IMR-90 (cell line): Measurements from ENCODE around the gene S100A3. TPM values are rescaled to one million over a fixed set of nuclear protein-coding genes. Genes with fewer than 3 reads are reported as not detected.
"Not testable (repeated sequence)": the region's sequence is repeated elsewhere in the genome, so short reads cannot be mapped to it uniquely, and the experiment has no call there.

Experiments
- ATAC-seq: fragments of 200-7000 bp; cut with Tn5 transposase; 2 replicates; pipeline ENCODE4 v1.9.1; 2020; ENCODE audit warnings: low read depth, mild to moderate bottlenecking, moderate library complexity
- BruUV-seq: library from RNA; stranded (reverse); fragments of 400-500 nt; replicated peaks from 2 replicates; lab custom pipeline; 2021; lab: Mats Ljungman, UMichigan
- CTCF ChIA-PET: fragments of 300-600 bp; formaldehyde crosslinking; extraction: SDS; loops from one replicate; lab custom pipeline; 2021; ENCODE audit warnings: antibody characterized with exemption; lab: Yijun Ruan, JAX
- POLR2A ChIA-PET: fragments of 300-600 bp; sonication (Branson Sonifier 250); formaldehyde crosslinking; loops from one replicate; lab custom pipeline; 2022; ENCODE audit warnings: antibody characterized with exemption; ENCODE audit not compliant: unreplicated experiment; lab: Charles Lee
- DNase-seq: peaks from one replicate; pipeline ENCODE4 v3.0.0; 2013
- H2AFZ ChIP-seq: replicated peaks from 2 replicates; pipeline ENCODE3; 2013; ENCODE audit warnings: low read length, mild to moderate bottlenecking; ENCODE audit not compliant: poor library complexity
- H2AK5ac ChIP-seq: 2 replicates; pipeline ENCODE4 v1.6.1; 2013; ENCODE audit warnings: low read depth, low read length, inconsistent platforms
- H2AK9ac ChIP-seq: replicated peaks from 2 replicates; pipeline ENCODE3; 2013; ENCODE audit warnings: mild to moderate bottlenecking, low read depth, low read length, moderate library complexity; ENCODE audit not compliant: poor library complexity
- H2BK120ac ChIP-seq: 2 replicates; pipeline ENCODE4 v1.6.1; 2013; ENCODE audit warnings: low read depth, low read length, inconsistent platforms
- H2BK15ac ChIP-seq: 3 replicates; pipeline ENCODE4 v1.6.1; 2013; ENCODE audit warnings: low read depth, low read length, inconsistent platforms
- H2BK20ac ChIP-seq: 2 replicates; pipeline ENCODE4 v1.6.1; 2013; ENCODE audit warnings: low read depth, mild to moderate bottlenecking, inconsistent platforms, low read length, moderate library complexity
- H2BK5ac ChIP-seq: 2 replicates; pipeline ENCODE4 v1.6.1; 2013; ENCODE audit warnings: mild to moderate bottlenecking, low read depth, low read length, inconsistent platforms; ENCODE audit not compliant: poor library complexity, severe bottlenecking
- H3K14ac ChIP-seq: replicated peaks from 2 replicates; pipeline ENCODE4 v1.6.1; 2013; ENCODE audit warnings: low read depth, low read length, inconsistent platforms
- H3K18ac ChIP-seq: 2 replicates; pipeline ENCODE4 v1.6.1; 2013; ENCODE audit warnings: low read depth, low read length, control low read depth
- H3K23ac ChIP-seq: 2 replicates; pipeline ENCODE4 v1.6.1; 2013; ENCODE audit warnings: low read depth, low read length, inconsistent platforms
- H3K27ac ChIP-seq: 2 replicates; pipeline ENCODE4 v1.5.1; 2013; ENCODE audit warnings: mild to moderate bottlenecking, control low read depth, low read length; ENCODE audit not compliant: insufficient read depth
- H3K27me3 ChIP-seq: 2 replicates; pipeline ENCODE4 v1.6.1; 2013; ENCODE audit warnings: low read length; ENCODE audit not compliant: control insufficient read depth, insufficient read depth
- H3K36me3 ChIP-seq: 2 replicates; pipeline ENCODE4 v1.6.1; 2013; ENCODE audit warnings: low read length, mixed read lengths; ENCODE audit not compliant: control insufficient read depth, insufficient read depth
- H3K4ac ChIP-seq: 2 replicates; pipeline ENCODE4 v1.6.1; 2013; ENCODE audit warnings: low read depth, low read length, inconsistent platforms
- H3K4me1 ChIP-seq: 2 replicates; pipeline ENCODE4 v1.6.1; 2013; ENCODE audit warnings: low read length, mixed read lengths; ENCODE audit not compliant: control insufficient read depth, insufficient read depth
- H3K4me2 ChIP-seq: 2 replicates; pipeline ENCODE4 v1.6.1; 2013; ENCODE audit warnings: low read depth, mild to moderate bottlenecking, control low read depth, low read length, moderate library complexity
- H3K4me3 ChIP-seq: 2 replicates; pipeline ENCODE4 v1.5.1; 2013; ENCODE audit warnings: low read depth, mild to moderate bottlenecking, control low read depth, low read length, moderate library complexity; ENCODE audit not compliant: insufficient read depth
- H3K56ac ChIP-seq: 2 replicates; pipeline ENCODE4 v1.6.1; 2013; ENCODE audit warnings: low read length, inconsistent platforms; ENCODE audit not compliant: insufficient read depth; ENCODE audit errors: extremely low read depth
- H3K79me1 ChIP-seq, 2 experiments: 2 replicates each; pipeline ENCODE4 v1.6.1; 2013; ENCODE audit warnings: low read length in 2 of 2, inconsistent platforms in 1 of 2, low read depth in 1 of 2
- H3K9ac ChIP-seq: 2 replicates; pipeline ENCODE4 v1.6.1; 2013; ENCODE audit warnings: low read depth, low read length, control low read depth
- H3K9me1 ChIP-seq: 2 replicates; pipeline ENCODE4 v1.6.1; 2013; ENCODE audit warnings: low read length, inconsistent platforms; ENCODE audit not compliant: insufficient read depth
- H3K9me3 ChIP-seq: 2 replicates; pipeline ENCODE4 v1.6.1; 2013; ENCODE audit warnings: low read length; ENCODE audit not compliant: control insufficient read depth, insufficient read depth
- H4K20me1 ChIP-seq: 2 replicates; pipeline ENCODE4 v1.6.1; 2013; ENCODE audit warnings: low read length, inconsistent platforms; ENCODE audit not compliant: insufficient read depth
- H4K5ac ChIP-seq: 2 replicates; pipeline ENCODE4 v1.6.1; 2013; ENCODE audit warnings: mild to moderate bottlenecking, low read depth, low read length, control low read depth
- H4K8ac ChIP-seq, 2 experiments: 2 replicates each; pipeline ENCODE4 v1.6.1; 2013; ENCODE audit warnings: low read depth in 2 of 2, low read length in 2 of 2, control low read depth in 1 of 2, inconsistent platforms in 1 of 2
- H4K91ac ChIP-seq: 2 replicates; pipeline ENCODE4 v1.6.1; 2013; ENCODE audit warnings: low read depth, low read length, inconsistent platforms; ENCODE audit not compliant: insufficient read depth
- WGBS, 2 experiments: methylation state at CpG; one replicate each; pipeline versions ENCODE4 v1.1.5 to v1.1.7; 2013; ENCODE audit warnings: missing lambda C conversion rate in 2 of 2; ENCODE audit not compliant: insufficient read length in 1 of 2; ENCODE audit errors: extremely low coverage in 2 of 2; 5-methylcytosine and 5-hydroxymethylcytosine counted together
- dilution Hi-C: fragments of 300-500 bp; cut with HindIII; formaldehyde crosslinking; loops from one replicate; pipeline ENCODE4 v1.14.3; 2018; ENCODE audit warnings: low sequenced_read_pairs; ENCODE audit not compliant: unreplicated experiment
- in situ Hi-C: fragments of 300-500 bp; cut with MboI; formaldehyde crosslinking; loops from 3 replicates; pipeline ENCODE4 v1.14.3; 2019; ENCODE audit warnings: low sequenced_read_pairs, inconsistent platforms, mixed read lengths
- intact Hi-C: fragments of 100-400 bp; cut with micrococcal nuclease; formaldehyde crosslinking; loops from 2 replicates; pipeline ENCODE4 v1.10.0; 2022
- polyA plus RNA-seq, 3 experiments: library from polyadenylated mRNA; depleted of rRNA; stranded (reverse); fragments of >200 nt; gene quantifications; 2 replicates each; pipeline ENCODE4 v1.2.3, GENCODE V29; 2012; ENCODE audit warnings: low replicate concordance in 1 of 3
- total RNA-seq: library from RNA; depleted of rRNA; stranded (reverse); fragments of >200 nt; gene quantifications from 2 replicates; pipeline ENCODE4 v1.2.3, GENCODE V29; 2012

The S100A3 gene
- total and polyA plus RNA-seq, 2 of the 4 experiments (the other 2 are of a cell fraction), result 2.9 to 4.5 TPM

DNA sequence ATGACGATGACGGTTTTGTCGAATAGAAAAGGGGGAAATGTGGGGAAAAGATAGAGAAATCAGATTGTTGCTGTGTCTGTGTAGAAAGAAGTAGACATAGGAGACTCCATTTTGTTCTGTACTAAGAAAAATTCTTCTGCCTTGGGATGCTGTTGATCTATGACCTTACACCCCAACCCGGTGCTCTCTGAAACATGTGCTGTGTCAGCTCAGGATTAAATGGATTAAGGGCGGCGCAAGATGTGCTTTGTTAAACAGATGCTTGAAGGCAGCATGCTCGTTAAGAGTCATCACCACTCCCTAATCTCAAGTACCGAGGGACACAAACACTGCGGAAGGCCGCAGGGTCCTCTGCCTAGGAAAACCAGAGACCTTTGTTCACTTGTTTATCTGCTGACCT, 26.4 kb upstream of the S100A3 start:
- Histone ChIP-seq H3K9me1 (peaks cover 11% of the 10 kb centered on the region), H3K4me1 (peaks cover 15% of the 10 kb centered on the region)
- H2BK5ac ChIP-seq, H3K4me2 ChIP-seq, DNase-seq, H3K27me3 ChIP-seq, H2BK120ac ChIP-seq, H2AFZ ChIP-seq, H4K8ac ChIP-seq, H4K91ac ChIP-seq, H3K27ac ChIP-seq, H4K20me1 ChIP-seq, BruUV-seq, H3K36me3 ChIP-seq, in situ Hi-C loops, H3K23ac ChIP-seq, H2AK9ac ChIP-seq, ATAC-seq, H3K56ac ChIP-seq, dilution Hi-C loops, POLR2A ChIA-PET, H2BK20ac ChIP-seq, H3K18ac ChIP-seq, intact Hi-C loops, H4K5ac ChIP-seq, H3K9ac ChIP-seq, H2AK5ac ChIP-seq, H3K4me3 ChIP-seq, H3K4ac ChIP-seq, H2BK15ac ChIP-seq, H3K9me3 ChIP-seq, H3K79me1 ChIP-seq, H3K14ac ChIP-seq: not testable (repeated sequence)
- no CpG with 5 or more reads among the region's 10 CpGs for WGBS, 2 experiments
- CTCF ChIA-PET, result interaction anchor here (1.0 kb wide), 1 partner anchor 41 kb away, joined by 3 read pairs; the partner anchor contains the start of gene S100A14

DNA sequence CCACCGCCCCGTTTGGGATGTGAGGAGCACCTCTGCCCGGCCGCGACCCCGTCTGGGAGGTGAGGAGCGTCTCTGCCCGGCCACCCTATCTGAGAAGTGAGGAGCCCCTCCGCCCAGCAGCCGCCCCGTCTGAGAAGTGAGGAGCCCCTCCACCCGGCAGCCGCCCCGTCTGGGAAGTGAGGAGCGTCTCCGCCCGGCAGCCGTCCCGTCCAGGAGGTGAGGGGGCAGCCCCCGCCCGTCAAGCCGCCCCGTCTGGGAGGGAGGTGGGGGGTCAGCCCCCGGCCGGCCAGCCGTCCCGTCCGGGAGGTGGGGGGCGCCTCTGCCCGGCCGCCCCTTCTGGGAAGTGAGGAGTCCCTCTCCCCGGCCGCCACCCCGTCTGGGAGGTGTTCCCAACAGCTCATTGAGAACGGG, 26.0 kb upstream of the S100A3 start:
- H3K27me3 ChIP-seq, H3K14ac ChIP-seq, H3K4me3 ChIP-seq, H3K4ac ChIP-seq, POLR2A ChIA-PET, H3K18ac ChIP-seq, H2BK5ac ChIP-seq, CTCF ChIA-PET, dilution Hi-C loops, H3K79me1 ChIP-seq, H3K9me3 ChIP-seq, H2BK120ac ChIP-seq, H4K91ac ChIP-seq, H4K5ac ChIP-seq, H2AK5ac ChIP-seq, H3K9ac ChIP-seq, H3K23ac ChIP-seq, BruUV-seq, H2AFZ ChIP-seq, ATAC-seq, H4K20me1 ChIP-seq, H3K4me2 ChIP-seq, H3K27ac ChIP-seq, H2AK9ac ChIP-seq, DNase-seq, intact Hi-C loops, H3K36me3 ChIP-seq, H3K56ac ChIP-seq, H2BK20ac ChIP-seq, H2BK15ac ChIP-seq, in situ Hi-C loops, H4K8ac ChIP-seq: not testable (repeated sequence)
- 100% methylated on average over 4 of the region's 35 CpGs; no CpG with 5 or more reads in 1 of the 2 experiments for WGBS, 2 experiments
- Histone ChIP-seq H3K9me1 (peaks cover 11% of the 10 kb centered on the region), H3K4me1 (peaks cover 15% of the 10 kb centered on the region)
